Natural killer cell (primary cell): ENCODE data around the gene PLXNA4. TPM values are rescaled to one million over a fixed set of nuclear protein-coding genes. Genes with fewer than 3 reads are reported as not detected.

ENCODE experiments used
- ATAC-seq, 3 donors: fragments of 150-1000 bp in 2 of 3; fragments of 200-7000 bp in 1 of 3; cut with Tn5 transposase; 1 replicate in 1 of 3; 2 replicates in 2 of 3; pipeline ENCODE4 v1.10.0; 2021; ENCODE audit warnings: mild to moderate bottlenecking in 2 of 3, moderate library complexity in 2 of 3
- DNase-seq, 2 donors: peaks; one replicate each; pipeline versions ENCODE4 v3.0.0 to v3.0.0-alpha.2; 2013 to 2021; ENCODE audit warnings: mixed read lengths in 1 of 2
- H3K27ac ChIP-seq: one replicate; pipeline ENCODE4 v1.5.1; 2013; ENCODE audit warnings: mild to moderate bottlenecking, low read length
- H3K27me3 ChIP-seq: one replicate; pipeline ENCODE4 v1.6.1; 2013; ENCODE audit warnings: low read length; ENCODE audit not compliant: control insufficient read depth, insufficient read depth
- H3K36me3 ChIP-seq: one replicate; pipeline ENCODE4 v1.6.1; 2013; ENCODE audit warnings: low read length; ENCODE audit not compliant: control insufficient read depth, insufficient read depth
- H3K4me1 ChIP-seq: one replicate; pipeline ENCODE4 v1.6.1; 2013; ENCODE audit warnings: low read length; ENCODE audit not compliant: control insufficient read depth, insufficient read depth
- H3K4me3 ChIP-seq: one replicate; pipeline ENCODE4 v1.5.1; 2013; ENCODE audit warnings: low read length
- H3K9me3 ChIP-seq: one replicate; pipeline ENCODE4 v1.6.1; 2013; ENCODE audit warnings: low read length; ENCODE audit not compliant: control insufficient read depth, insufficient read depth
- H3K27ac Mint-ChIP-seq, 2 donors: one replicate each; pipeline ENCODE4 v1.8.0; 2022; ENCODE audit warnings: mild to moderate bottlenecking in 2 of 2, mixed read lengths in 2 of 2, moderate library complexity in 1 of 2
- H3K27me3 Mint-ChIP-seq, 2 donors: one replicate each; pipeline ENCODE4 v1.8.0; 2022; ENCODE audit warnings: low read depth in 2 of 2, mixed read lengths in 2 of 2
- H3K36me3 Mint-ChIP-seq: one replicate; pipeline ENCODE4 v1.8.0; 2022; ENCODE audit warnings: mixed read lengths
- H3K4me1 Mint-ChIP-seq, 2 donors: one replicate each; pipeline ENCODE4 v1.8.0; 2022; ENCODE audit warnings: mixed read lengths in 2 of 2
- H3K4me3 Mint-ChIP-seq: one replicate; pipeline ENCODE4 v1.8.0; 2022; ENCODE audit warnings: mild to moderate bottlenecking, moderate library complexity, mixed read lengths
- H3K9me3 Mint-ChIP-seq, 2 donors: one replicate each; pipeline ENCODE4 v1.8.0; 2022; ENCODE audit warnings: mixed read lengths in 2 of 2
- WGBS: methylation state at CpG from one replicate; pipeline ENCODE4 v1.1.7; 2013; ENCODE audit warnings: missing lambda C conversion rate; ENCODE audit not compliant: insufficient coverage; 5-methylcytosine and 5-hydroxymethylcytosine counted together
- intact Hi-C: fragments of 100-400 bp; cut with micrococcal nuclease; formaldehyde crosslinking; loops from one replicate; pipeline ENCODE4 v1.14.2; 2022
- total RNA-seq, 4 donors: library from RNA; stranded (reverse); fragments of 120-200 nt in 1 of 4; gene quantifications; one replicate each; pipeline versions ENCODE4 v1.2.3 to v1.2.4, GENCODE V29; 2013 to 2022
- TF ChIP-seq, protein P1 (sequence below): fragments of 200-600 bp; IDR thresholded peaks from one replicate; pipeline ENCODE4 v1.8.0; 2022; ENCODE audit warnings: antibody characterized with exemption

PLXNA4 gene
- total RNA-seq, 3 donors from 2014 or later (not counting 1 experiment from before 2014, with no cell fraction given) = 5.1 to 15.3 (median 10.9) TPM

DNA sequence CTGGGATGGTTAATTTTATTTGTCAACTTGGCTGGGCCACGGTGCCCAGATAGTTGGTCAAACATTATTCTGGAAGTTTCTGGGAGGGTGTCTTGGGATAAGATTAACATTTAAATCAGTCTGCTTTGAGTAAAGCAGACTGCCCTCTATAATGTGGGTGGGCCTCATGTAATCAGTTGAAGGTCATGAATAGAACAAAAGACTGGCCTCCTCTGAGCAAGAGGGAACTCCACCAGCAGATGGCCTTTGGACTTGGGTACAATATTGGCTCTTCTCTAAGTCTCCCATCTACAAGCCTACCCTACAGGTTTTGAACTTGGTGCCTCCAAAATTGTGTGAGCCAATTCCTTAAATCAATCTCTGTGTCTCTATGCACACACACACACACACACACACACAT, 61.8 kb downstream of the PLXNA4 start:
- Histone ChIP-seq H3K27me3 (no peaks in the 10 kb centered on the region), H3K4me3 (no peak overlapping the region), H3K36me3 (no peaks in the 10 kb centered on the region), H3K27ac (no peak overlapping the region), H3K9me3 (no peaks in the 10 kb centered on the region), H3K4me1 (peaks cover 17% of the 10 kb centered on the region)
- DNase-seq = no peak
- H3K4me1 Mint-ChIP-seq = peaks cover 30 to 39% of the 10 kb centered on the region in 2 donors
- ATAC-seq = no peak
- no peaks in the 10 kb centered on the region for H3K9me3 Mint-ChIP-seq
- TF ChIP-seq, protein P1, sequence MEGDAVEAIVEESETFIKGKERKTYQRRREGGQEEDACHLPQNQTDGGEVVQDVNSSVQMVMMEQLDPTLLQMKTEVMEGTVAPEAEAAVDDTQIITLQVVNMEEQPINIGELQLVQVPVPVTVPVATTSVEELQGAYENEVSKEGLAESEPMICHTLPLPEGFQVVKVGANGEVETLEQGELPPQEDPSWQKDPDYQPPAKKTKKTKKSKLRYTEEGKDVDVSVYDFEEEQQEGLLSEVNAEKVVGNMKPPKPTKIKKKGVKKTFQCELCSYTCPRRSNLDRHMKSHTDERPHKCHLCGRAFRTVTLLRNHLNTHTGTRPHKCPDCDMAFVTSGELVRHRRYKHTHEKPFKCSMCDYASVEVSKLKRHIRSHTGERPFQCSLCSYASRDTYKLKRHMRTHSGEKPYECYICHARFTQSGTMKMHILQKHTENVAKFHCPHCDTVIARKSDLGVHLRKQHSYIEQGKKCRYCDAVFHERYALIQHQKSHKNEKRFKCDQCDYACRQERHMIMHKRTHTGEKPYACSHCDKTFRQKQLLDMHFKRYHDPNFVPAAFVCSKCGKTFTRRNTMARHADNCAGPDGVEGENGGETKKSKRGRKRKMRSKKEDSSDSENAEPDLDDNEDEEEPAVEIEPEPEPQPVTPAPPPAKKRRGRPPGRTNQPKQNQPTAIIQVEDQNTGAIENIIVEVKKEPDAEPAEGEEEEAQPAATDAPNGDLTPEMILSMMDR = no peak
- peaks cover 0 to 9% of the 10 kb centered on the region in 2 donors for H3K27me3 Mint-ChIP-seq
- H3K27ac Mint-ChIP-seq = no peak overlapping the region
- WGBS = 89% methylated on average over 1 of the region's 1 CpG
- intact Hi-C loops = no loop called here
- H3K4me3 Mint-ChIP-seq = no peak overlapping the region
- no peaks in the 10 kb centered on the region for H3K36me3 Mint-ChIP-seq

DNA sequence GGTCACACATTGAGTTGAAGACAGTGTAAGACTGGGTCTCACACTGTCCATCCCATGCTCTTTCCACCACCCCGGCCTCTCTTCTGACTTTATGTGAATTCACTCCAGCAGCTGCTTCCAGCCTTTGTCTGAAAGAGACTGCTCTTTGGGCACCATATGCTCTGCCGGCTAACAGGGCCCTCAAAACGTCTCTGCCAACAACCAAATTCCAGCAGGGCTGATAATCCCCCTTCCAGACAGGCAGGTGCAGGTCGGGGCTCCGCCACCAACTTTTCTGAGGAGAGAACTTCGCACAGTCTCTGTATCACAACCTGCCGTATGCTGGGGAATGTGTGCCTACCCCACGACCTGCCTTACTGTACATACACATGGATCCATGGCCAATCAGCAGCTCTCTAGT, 64.3 kb downstream of the PLXNA4 start:
- no peaks in the 10 kb centered on the region for H3K9me3 Mint-ChIP-seq
- H3K4me1 Mint-ChIP-seq = peaks cover 34 to 35% of the 10 kb centered on the region in 2 donors

DNA sequence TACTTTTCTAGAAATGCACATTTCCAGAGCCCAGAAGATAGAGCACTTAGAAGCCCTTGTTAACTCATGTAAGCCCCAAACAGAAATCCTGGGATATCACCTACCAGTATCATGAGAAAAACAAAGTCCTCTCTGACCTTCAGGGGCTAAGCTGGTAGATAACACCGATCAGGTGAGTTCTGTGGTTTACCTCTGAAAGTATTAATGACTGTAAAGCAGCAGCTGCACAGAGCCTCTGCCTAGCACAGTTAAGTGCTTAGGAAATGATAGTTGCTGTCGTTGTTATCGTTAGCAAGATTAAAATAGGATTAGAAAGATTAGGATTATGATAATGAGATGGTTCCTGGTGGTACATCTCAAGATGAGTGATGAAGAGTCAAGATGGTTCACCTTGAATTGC, 64.9 kb downstream of the PLXNA4 start:
- no peaks in the 10 kb centered on the region for H3K36me3 Mint-ChIP-seq
- WGBS = 84% methylated on average over 3 of the region's 3 CpGs

More for the DNA sequence above, 64.3 kb downstream of the PLXNA4 start:
- Histone ChIP-seq H3K4me3 (no peak overlapping the region), H3K27ac (no peak overlapping the region), H3K27me3 (no peaks in the 10 kb centered on the region), H3K36me3 (no peaks in the 10 kb centered on the region), H3K4me1 (peaks cover 26% of the 10 kb centered on the region), H3K9me3 (no peaks in the 10 kb centered on the region)
- intact Hi-C loops = no loop called here
- TF ChIP-seq, protein P1 = no peak
- no peak overlapping the region for H3K27ac Mint-ChIP-seq
- DNase-seq (no peak), ATAC-seq (no peak)
- H3K27me3 Mint-ChIP-seq = peaks cover 0 to 12% of the 10 kb centered on the region in 2 donors
- H3K4me3 Mint-ChIP-seq = no peak overlapping the region
- no peaks in the 10 kb centered on the region for H3K36me3 Mint-ChIP-seq
- WGBS = 89% methylated on average over 8 of the region's 8 CpGs

More for the DNA sequence above, 64.9 kb downstream of the PLXNA4 start:
- no peak for DNase-seq
- Mint-ChIP-seq H3K4me3 (no peak overlapping the region), H3K9me3 (no peaks in the 10 kb centered on the region), H3K27ac (no peak overlapping the region), H3K4me1 (peaks cover 35 to 38% of the 10 kb centered on the region in 2 donors), H3K27me3 (peaks cover 0 to 16% of the 10 kb centered on the region in 2 donors)
- H3K27ac ChIP-seq = no peak overlapping the region
- no peaks in the 10 kb centered on the region for H3K36me3 ChIP-seq
- TF ChIP-seq, protein P1 = no peak
- no peak overlapping the region for H3K4me3 ChIP-seq
- H3K4me1 ChIP-seq = peaks cover 26% of the 10 kb centered on the region
- intact Hi-C loops = no loop called here
- H3K27me3 ChIP-seq = no peaks in the 10 kb centered on the region
- no peaks in the 10 kb centered on the region for H3K9me3 ChIP-seq
- no peak for ATAC-seq
